Psoas muscle (tissue), 8 donors: Measurements from ENCODE around the gene ACP4. TPM values are rescaled to one million over a fixed set of nuclear protein-coding genes. Genes with fewer than 3 reads are reported as not detected.
A peak's percentile ranks its signal among the peaks of the same experiment; 100 is the strongest.
"Not testable (repeated sequence)": the region's sequence is repeated elsewhere in the genome, so short reads cannot be mapped to it uniquely, and the experiment has no call there.

Source experiments
- ATAC-seq, 4 donors: fragments of 200-7000 bp; cut with Tn5 transposase; one replicate each; pipeline ENCODE4 v1.9.1; 2020; ENCODE audit warnings: moderate library complexity in 3 of 4, mild to moderate bottlenecking in 2 of 4
- DNase-seq, 2 donors: peaks; one replicate each; pipeline ENCODE4 v3.0.0-alpha.2; 2020
- H3K27ac ChIP-seq: fragments of 200-600 bp; one replicate; pipeline ENCODE4 v1.8.0; 2022
- H3K27me3 ChIP-seq, 3 donors: fragments of 200-600 bp in 1 of 3; one replicate each; pipeline versions ENCODE4 v1.6.1 to v1.8.0; 2013 to 2022; ENCODE audit warnings: low read length in 2 of 3, mild to moderate bottlenecking in 2 of 3, moderate library complexity in 1 of 3; ENCODE audit not compliant: insufficient read depth in 3 of 3
- H3K36me3 ChIP-seq, 2 donors: fragments of 200-600 bp in 1 of 2; one replicate each; pipeline versions ENCODE4 v1.6.1 to v1.8.0; 2013 to 2022; ENCODE audit warnings: low read depth in 1 of 2, mild to moderate bottlenecking in 1 of 2, moderate library complexity in 1 of 2; ENCODE audit not compliant: insufficient read depth in 1 of 2
- H3K4me1 ChIP-seq: fragments of 200-600 bp; one replicate; pipeline ENCODE4 v1.8.0; 2022
- H3K4me3 ChIP-seq: fragments of 200-600 bp; one replicate; pipeline ENCODE4 v1.8.0; 2022; ENCODE audit warnings: mild to moderate bottlenecking
- H3K9me3 ChIP-seq: fragments of 200-600 bp; one replicate; pipeline ENCODE4 v1.8.0; 2022
- CTCF ChIP-seq: fragments of 200-600 bp; IDR thresholded peaks from one replicate; pipeline ENCODE4 v1.8.0; 2022; ENCODE audit warnings: antibody characterized with exemption
- WGBS, 3 donors: extraction: QIAGEN DNeasy Blood & Tissue Kit; methylation state at CpG; one replicate each; pipeline versions ENCODE4 v1.1.6 to v1.1.7; 2013; 5-methylcytosine and 5-hydroxymethylcytosine counted together
- intact Hi-C, 2 donors: fragments of 100-400 bp; cut with DNase I; formaldehyde crosslinking; loops; one replicate each; pipeline versions ENCODE4 v1.11.0 to v1.14.2; 2022
- polyA plus RNA-seq, 3 donors: library from polyadenylated mRNA; stranded (reverse); fragments of 200-250 nt; gene quantifications; one replicate each; pipeline ENCODE4 v1.2.3, GENCODE V29; 2013
- total RNA-seq, 4 donors: library from RNA; stranded (reverse); fragmentation: NEBNext Ultra II Directional in 2 of 4; extraction: Animal tissue kit (Norgen Biotek cat#: 25700) in 2 of 4; gene quantifications; one replicate each; pipeline versions ENCODE4 v1.2.1 to v1.2.4, GENCODE V29; 2021 to 2023
- donor health status: healthy with polysubstance abuse.
- donor health status: DM: no; HTN: no; CAD: no; lungs with moderate emphysema.
- donor health status: Bipolar disorder and iron deficiency.
- donor health status: healthy.
- donor health status: DM: yes; HTN: yes; CAD: no.
- donor health status: DM: no; HTN: no; CAD: no.
- donor health status: DM: no; HTN: no; CAD: no.
- donor health status: DM: yes; HTN: yes; CAD: no.

The ACP4 gene
- total and polyA plus RNA-seq, 7 donors, result not detected

- intact Hi-C loops, result no loop called here
- peak overlapping the region; percentile 98 for H3K4me3 ChIP-seq
- WGBS, 3 donors, result 0% methylated on average over 30 to 40 of the region's 40 CpGs
- no peaks in the 10 kb centered on the region for H3K9me3 ChIP-seq
- ATAC-seq (peak in 1 of 4 donors; percentile 18), DNase-seq (no peak)
- peak overlapping the region; percentile 94 for H3K27ac ChIP-seq
- no peak for TF ChIP-seq CTCF
- peaks cover 17% of the 10 kb centered on the region for H3K4me1 ChIP-seq
- H3K36me3 ChIP-seq, result peaks cover 0 to 32% of the 10 kb centered on the region in 2 donors
- H3K27me3 ChIP-seq, result no peaks in the 10 kb centered on the region
Observed at GRCh38 chr19:50803633-50804419, 13.6 kb downstream of the ACP4 start.

GRCh38 chr19:50804420-50805272, 14.4 kb downstream of the ACP4 start:
- peak; percentile 99 to 100 (median 100) for ATAC-seq
- WGBS, 3 donors, result 0% methylated on average over 62 of the region's 62 CpGs
- intact Hi-C loops, result no loop called here
- H3K9me3 ChIP-seq, result no peaks in the 10 kb centered on the region
- peak; percentile 99 for DNase-seq
- peak overlapping the region; percentile 94 for H3K27ac ChIP-seq
- H3K27me3 ChIP-seq, result no peaks in the 10 kb centered on the region
- peak overlapping the region; percentile 98 for H3K4me3 ChIP-seq
- TF ChIP-seq CTCF, result no peak
- peaks cover 0 to 24% of the 10 kb centered on the region in 2 donors for H3K36me3 ChIP-seq
- H3K4me1 ChIP-seq, result peaks cover 17% of the 10 kb centered on the region

- no peak overlapping the region for H3K27ac ChIP-seq
- WGBS, 3 donors, result 58 to 73% (median 62%) methylated on average over 1 of the region's 1 CpG
- H3K27me3 ChIP-seq, result no peaks in the 10 kb centered on the region
- DNase-seq (no peak), ATAC-seq (no peak)
- H3K4me1 ChIP-seq, result peaks cover 3% of the 10 kb centered on the region
- TF ChIP-seq CTCF, result no peak
- intact Hi-C loops, result no loop called here
- H3K9me3 ChIP-seq, result no peaks in the 10 kb centered on the region
- H3K4me3 ChIP-seq, result no peak overlapping the region
- H3K36me3 ChIP-seq, result no peaks in the 10 kb centered on the region
Observed at GRCh38 chr19:50808856-50809255, 18.6 kb downstream of the ACP4 start.

GRCh38 chr19:50811622-50812238, 21.5 kb downstream of the ACP4 start:
- H3K27me3 ChIP-seq, result peaks cover 0 to 19% (median 5%) of the 10 kb centered on the region in 3 donors
- 66 to 76% (median 70%) methylated on average over 3 of the region's 3 CpGs for WGBS, 3 donors
- intact Hi-C loops, result loop anchor here in 1 of 2 donors (10.0 kb wide), 1 partner anchor 293 kb away; the partner anchor contains the start of gene CTU1

More at GRCh38 chr19:50811622-50812238, 21.5 kb downstream of the ACP4 start:
- H3K27ac ChIP-seq, H3K36me3 ChIP-seq, ATAC-seq, H3K4me1 ChIP-seq, H3K4me3 ChIP-seq, H3K9me3 ChIP-seq, DNase-seq: not testable (repeated sequence)
